ENCODE measurements around the gene COL4A1.

- TF ChIP-seq CTCF (IDR thresholded peaks at IDR 0.05), result no peak
- no peak for TF ChIP-seq POLR2A (IDR thresholded peaks at IDR 0.05)
Measured at GRCh38 chr13:110272651-110273050, 34.3 kb downstream of the COL4A1 start.
